DLD1 (cell line): ENCODE measurements around the gene NKIRAS2.

Experiments used
- in situ Hi-C: cut with HindIII; loops from 2 replicates; pipeline ENCODE4 v1.10.0; 2017; ENCODE audit warnings: low sequenced_read_pairs

The NKIRAS2 gene

GRCh38 chr17:42019509-42020404 is at the start of gene NKIRAS2:
Gene NKIRAS2 (plus strand): TSS chr17:42020090. CDS start chr17:42021578, 1,488 bp downstream.
- in situ Hi-C loops = no loop called here

GRCh38 chr17:41970901-41971331 is 49.0 kb upstream of the NKIRAS2 start:
- in situ Hi-C loops = no loop called here

GRCh38 chr17:41971721-41972523 is 48.0 kb upstream of the NKIRAS2 start:
- in situ Hi-C loops = no loop called here

GRCh38 chr17:41972571-41973407 is 47.1 kb upstream of the NKIRAS2 start:
- in situ Hi-C loops = no loop called here

- in situ Hi-C loops = no loop called here
These were observed 46.5 kb upstream of the NKIRAS2 start for GRCh38 chr17:41973408-41973811.

GRCh38 chr17:41974031-41974430 is 45.9 kb upstream of the NKIRAS2 start:
- in situ Hi-C loops = no loop called here

GRCh38 chr17:41974658-41975057 is 45.2 kb upstream of the NKIRAS2 start:
- in situ Hi-C loops = no loop called here

- in situ Hi-C loops = no loop called here
These were observed 44.5 kb upstream of the NKIRAS2 start for GRCh38 chr17:41975099-41976083.

- in situ Hi-C loops = no loop called here
These were observed 43.6 kb upstream of the NKIRAS2 start for GRCh38 chr17:41976142-41976768.

- in situ Hi-C loops = no loop called here
These were observed 41.9 kb upstream of the NKIRAS2 start for GRCh38 chr17:41977991-41978390.

- in situ Hi-C loops = no loop called here
These were observed 37.7 kb upstream of the NKIRAS2 start for GRCh38 chr17:41982026-41982760.

GRCh38 chr17:41984454-41984853 is 35.4 kb upstream of the NKIRAS2 start:
- in situ Hi-C loops = no loop called here

GRCh38 chr17:41985919-41986318 is 34.0 kb upstream of the NKIRAS2 start:
- in situ Hi-C loops = loop anchor here (5.0 kb wide), 1 partner anchor 96 kb away; no protein-coding TSS in a partner anchor

- in situ Hi-C loops = loop anchor here (5.0 kb wide), 1 partner anchor 96 kb away; no protein-coding TSS in a partner anchor
These were observed 33.3 kb upstream of the NKIRAS2 start for GRCh38 chr17:41986634-41987033.

GRCh38 chr17:41987642-41988041 is 32.2 kb upstream of the NKIRAS2 start:
- in situ Hi-C loops = loop anchor here (5.0 kb wide), 1 partner anchor 95 kb away; no protein-coding TSS in a partner anchor

- in situ Hi-C loops = loop anchor here (5.0 kb wide), 1 partner anchor 94 kb away; no protein-coding TSS in a partner anchor
These were observed 31.5 kb upstream of the NKIRAS2 start for GRCh38 chr17:41988418-41988817.

- in situ Hi-C loops = loop anchor here (5.0 kb wide), 1 partner anchor 92 kb away; no protein-coding TSS in a partner anchor
These were observed 30.0 kb upstream of the NKIRAS2 start for GRCh38 chr17:41989702-41990419.
